SK-N-SH treated with all-trans-retinoic acid at 6 μM for 48 hours (cell line): ENCODE data around the gene CNPY1.

Source experiments
- ATAC-seq: fragments of 200-7000 bp; cut with Tn5 transposase; 3 replicates; pipeline ENCODE4 v1.9.1; 2020; ENCODE audit warnings: mild to moderate bottlenecking, moderate library complexity
- ARNTL ChIP-seq: fragments of 450-650 bp; formaldehyde crosslinking; IDR thresholded peaks from 2 replicates; pipeline ENCODE4 v1.5.0; 2020; ENCODE audit warnings: low read depth, mild to moderate bottlenecking, moderate library complexity, borderline replicate concordance
- BACH2 ChIP-seq: fragments of 250-450 bp; sonication (Bioruptor Pico); IDR thresholded peaks from 2 replicates; pipeline ENCODE4 v1.9.0; 2021; ENCODE audit warnings: mild to moderate bottlenecking, borderline replicate concordance
- CREB5 ChIP-seq: fragments of 250-450 bp; sonication (Bioruptor Pico); IDR thresholded peaks from 2 replicates; pipeline ENCODE4 v1.5.1; 2020; ENCODE audit warnings: low read depth, mild to moderate bottlenecking, moderate library complexity
- CSDC2 ChIP-seq: fragments of 250-450 bp; sonication (Bioruptor Pico); IDR thresholded peaks from 2 replicates; pipeline ENCODE4 v1.5.0; 2020; ENCODE audit warnings: mild to moderate bottlenecking, moderate library complexity
- CSRNP3 ChIP-seq: fragments of 250-450 bp; sonication (Bioruptor Pico); IDR thresholded peaks from 2 replicates; pipeline ENCODE4 v1.5.1; 2021; ENCODE audit warnings: mild to moderate bottlenecking, moderate library complexity
- ESRRG ChIP-seq: fragments of 250-450 bp; sonication (Bioruptor Pico); IDR thresholded peaks from 2 replicates; pipeline ENCODE4 v1.6.1; 2021; ENCODE audit warnings: mild to moderate bottlenecking
- GLIS3 ChIP-seq: fragments of 250-450 bp; sonication (Bioruptor Pico); IDR thresholded peaks from 2 replicates; pipeline ENCODE4 v1.5.0; 2020; ENCODE audit warnings: mild to moderate bottlenecking, moderate library complexity
- ISL1 ChIP-seq: fragments of 250-450 bp; sonication (Bioruptor Pico); IDR thresholded peaks from 2 replicates; pipeline ENCODE4 v2.1.2; 2022; ENCODE audit warnings: mild to moderate bottlenecking, moderate library complexity
- OSR1 ChIP-seq: fragments of 250-450 bp; sonication (Bioruptor Pico); IDR thresholded peaks from 2 replicates; pipeline ENCODE4 v1.8.0; 2022; ENCODE audit warnings: moderate library complexity, mild to moderate bottlenecking, inconsistent platforms
- PATZ1 ChIP-seq: fragments of 250-450 bp; sonication (Bioruptor Pico); IDR thresholded peaks from 2 replicates; pipeline ENCODE4 v1.8.0; 2020; ENCODE audit warnings: mild to moderate bottlenecking, moderate library complexity, borderline replicate concordance
- PPARA ChIP-seq: fragments of 250-450 bp; sonication (Bioruptor Pico); IDR thresholded peaks from 2 replicates; pipeline ENCODE4 v1.5.0; 2020; ENCODE audit warnings: mild to moderate bottlenecking, borderline replicate concordance
- RARB ChIP-seq: fragments of 250-450 bp; sonication (Bioruptor Pico); IDR thresholded peaks from 2 replicates; pipeline ENCODE4 v1.8.0; 2021; ENCODE audit warnings: mild to moderate bottlenecking, moderate library complexity
- SNAI2 ChIP-seq: fragments of 250-450 bp; sonication (Bioruptor Pico); IDR thresholded peaks from 2 replicates; pipeline ENCODE4 v1.5.0; 2020; ENCODE audit warnings: mild to moderate bottlenecking, moderate library complexity
- TCF4 ChIP-seq: fragments of 250-450 bp; sonication (Bioruptor Pico); IDR thresholded peaks from 2 replicates; pipeline ENCODE4 v1.8.0; 2021; ENCODE audit warnings: mild to moderate bottlenecking, moderate library complexity, borderline replicate concordance
- TOX ChIP-seq: fragments of 250-450 bp; sonication (Bioruptor Pico); IDR thresholded peaks from 2 replicates; pipeline ENCODE4 v1.8.0; 2021; ENCODE audit warnings: mild to moderate bottlenecking, moderate library complexity, borderline replicate concordance
- TSHZ2 ChIP-seq: fragments of 250-450 bp; sonication (Bioruptor Pico); IDR thresholded peaks from 2 replicates; pipeline ENCODE4 v1.5.0; 2020; ENCODE audit warnings: mild to moderate bottlenecking, moderate library complexity
- ZC3H10 ChIP-seq: fragments of 250-450 bp; sonication (Bioruptor Pico); IDR thresholded peaks from 2 replicates; pipeline ENCODE4 v1.5.1; 2021; ENCODE audit warnings: mild to moderate bottlenecking, moderate library complexity
- ZFP3 ChIP-seq: fragments of 250-450 bp; sonication (Bioruptor Pico); IDR thresholded peaks from 2 replicates; pipeline ENCODE4 v1.5.0; 2020; ENCODE audit warnings: mild to moderate bottlenecking, moderate library complexity
- ZFP30 ChIP-seq: fragments of 450-650 bp; formaldehyde crosslinking; IDR thresholded peaks from 2 replicates; pipeline ENCODE4 v1.5.0; 2022; ENCODE audit warnings: mild to moderate bottlenecking, moderate library complexity
- ZNF565 ChIP-seq: fragments of 450-650 bp; formaldehyde crosslinking; conservative IDR thresholded peaks from 2 replicates; pipeline ENCODE4 v1.5.0; 2020; ENCODE audit warnings: low read depth, mild to moderate bottlenecking, moderate library complexity
- ZNF70 ChIP-seq: fragments of 450-650 bp; formaldehyde crosslinking; IDR thresholded peaks from 2 replicates; pipeline ENCODE4 v1.5.0; 2020; ENCODE audit warnings: mild to moderate bottlenecking, moderate library complexity
- ZNF8 ChIP-seq: fragments of 450-650 bp; formaldehyde crosslinking; IDR thresholded peaks from 2 replicates; pipeline ENCODE4 v1.5.0; 2020; ENCODE audit warnings: mild to moderate bottlenecking, moderate library complexity

Gene CNPY1

GRCh38 chr7:155455776-155456737 is 90.3 kb downstream of the CNPY1 start:
- TF ChIP-seq ISL1 (no peak), ZFP3 (CRISPR knock-in tag) (no peak), CREB5 (CRISPR knock-in tag) (no peak), TOX (CRISPR knock-in tag) (no peak), ARNTL (CRISPR knock-in tag) (no peak), PATZ1 (no peak), TCF4 (CRISPR knock-in tag) (no peak), ZNF70 (CRISPR knock-in tag) (no peak), SNAI2 (CRISPR knock-in tag) (no peak), PPARA (no peak), ZFP30 (CRISPR knock-in tag) (no peak), BACH2 (CRISPR knock-in tag) (no peak), ESRRG (CRISPR knock-in tag) (no peak), ZC3H10 (CRISPR knock-in tag) (no peak), TSHZ2 (CRISPR knock-in tag) (no peak), RARB (CRISPR knock-in tag) (no peak), OSR1 (CRISPR knock-in tag) (no peak), ZNF8 (CRISPR knock-in tag) (no peak), GLIS3 (CRISPR knock-in tag) (no peak), CSDC2 (CRISPR knock-in tag) (no peak)
- no peak; the same call in 2 of the 3 replicates for ATAC-seq

GRCh38 chr7:155455132-155455693 is 91.1 kb downstream of the CNPY1 start:
- no peak for ATAC-seq
- no peak for TF ChIP-seq ZNF70 (CRISPR knock-in tag)
- TF ChIP-seq ZFP30 (CRISPR knock-in tag) = no peak
- no peak for TF ChIP-seq PATZ1
- TF ChIP-seq PPARA = no peak
- TF ChIP-seq CSDC2 (CRISPR knock-in tag) = no peak
- TF ChIP-seq ZNF565 (CRISPR knock-in tag) = no peak
- TF ChIP-seq OSR1 (CRISPR knock-in tag) = no peak
- no peak for TF ChIP-seq ARNTL (CRISPR knock-in tag)
- no peak for TF ChIP-seq CREB5 (CRISPR knock-in tag)
- no peak for TF ChIP-seq TSHZ2 (CRISPR knock-in tag)
- TF ChIP-seq ZNF8 (CRISPR knock-in tag) = no peak
- no peak for TF ChIP-seq GLIS3 (CRISPR knock-in tag)
- no peak for TF ChIP-seq ZFP3 (CRISPR knock-in tag)
- no peak for TF ChIP-seq TCF4 (CRISPR knock-in tag)
- TF ChIP-seq ISL1 = no peak
- TF ChIP-seq ESRRG (CRISPR knock-in tag) = no peak
- no peak for TF ChIP-seq CSRNP3 (CRISPR knock-in tag)
